HG02610 (cell line): Measurements from ENCODE around the gene PLA2G2C.
"Not testable (repeated sequence)": the region's sequence is repeated elsewhere in the genome, so short reads cannot be mapped to it uniquely, and the experiment has no call there.

Source experiments
- ATAC-seq: cut with Tn5 transposase; IDR thresholded peaks from one replicate; pipeline ENCODE4 v1.9.1; 2021; ENCODE audit warnings: mild to moderate bottlenecking, moderate library complexity; ENCODE audit not compliant: unreplicated experiment

The PLA2G2C gene

GRCh38 chr1:20138346-20138745 lies 48.0 kb downstream of the PLA2G2C start:
- ATAC-seq = no peak

GRCh38 chr1:20137604-20138003 lies 48.7 kb downstream of the PLA2G2C start:
- no peak for ATAC-seq

- ATAC-seq = no peak
Observed at GRCh38 chr1:20137055-20137454, 49.3 kb downstream of the PLA2G2C start.

GRCh38 chr1:20136249-20136648 lies 50.1 kb downstream of the PLA2G2C start:
- ATAC-seq = no peak

GRCh38 chr1:20134995-20135394 lies 51.3 kb downstream of the PLA2G2C start:
- ATAC-seq = no peak

GRCh38 chr1:20130518-20130917 lies 55.8 kb downstream of the PLA2G2C start:
- ATAC-seq = not testable (repeated sequence)

- ATAC-seq = no peak
Observed at GRCh38 chr1:20126806-20127440, 59.4 kb downstream of the PLA2G2C start.

GRCh38 chr1:20126041-20126805 lies 60.1 kb downstream of the PLA2G2C start:
- no peak for ATAC-seq

- no peak for ATAC-seq
Observed at GRCh38 chr1:20125100-20125499, 61.2 kb downstream of the PLA2G2C start.

GRCh38 chr1:20124456-20125057 lies 61.8 kb downstream of the PLA2G2C start:
- ATAC-seq = no peak

GRCh38 chr1:20123722-20124455 lies 62.4 kb downstream of the PLA2G2C start:
- ATAC-seq = no peak

GRCh38 chr1:20120796-20121195 lies 65.5 kb downstream of the PLA2G2C start:
- no peak for ATAC-seq

- ATAC-seq = no peak
Observed at GRCh38 chr1:20119347-20119746, 67.0 kb downstream of the PLA2G2C start, which contains the start of gene PLA2G2D. Gene PLA2G2D (minus strand): TSS chr1:20119536. CDS start chr1:20119498, 38 bp downstream.

GRCh38 chr1:20117236-20117635 lies 69.1 kb downstream of the PLA2G2C start:
- no peak for ATAC-seq

- no peak for ATAC-seq
Observed at GRCh38 chr1:20115916-20116315, 70.4 kb downstream of the PLA2G2C start.

- ATAC-seq = no peak
Observed at GRCh38 chr1:20115479-20115878, 70.8 kb downstream of the PLA2G2C start.

- ATAC-seq = no peak
Observed at GRCh38 chr1:20114021-20114648, 72.2 kb downstream of the PLA2G2C start.
